Chondrocyte (in vitro differentiated cells): ENCODE measurements around the gene IGSF3. TPM values are rescaled to one million over a fixed set of nuclear protein-coding genes. Genes with fewer than 3 reads are reported as not detected.

Experiments used
- DNase-seq: peaks from one replicate; pipeline ENCODE4 v3.0.0; 2021; ENCODE audit warnings: mixed read lengths, low spot score
- H3K27ac Mint-ChIP-seq: one replicate; pipeline ENCODE4 v1.8.0; 2021; ENCODE audit warnings: mild to moderate bottlenecking, moderate library complexity, mixed read lengths; ENCODE audit not compliant: unreplicated experiment
- H3K27me3 Mint-ChIP-seq: 2 replicates; pipeline ENCODE4 v1.8.0; 2021; ENCODE audit warnings: low read depth, mixed read lengths
- H3K36me3 Mint-ChIP-seq: 2 replicates; pipeline ENCODE4 v1.8.0; 2021; ENCODE audit warnings: low read depth, mixed read lengths
- H3K4me1 Mint-ChIP-seq: 2 replicates; pipeline ENCODE4 v1.8.0; 2021; ENCODE audit warnings: low read depth, mild to moderate bottlenecking, mixed read lengths
- H3K4me3 Mint-ChIP-seq: one replicate; pipeline ENCODE4 v1.8.0; 2021; ENCODE audit warnings: mild to moderate bottlenecking, moderate library complexity, mixed read lengths; ENCODE audit not compliant: unreplicated experiment
- H3K9me3 Mint-ChIP-seq: 2 replicates; pipeline ENCODE4 v1.8.0; 2021; ENCODE audit warnings: low read depth, mixed read lengths
- CTCF ChIP-seq: fragments of 200-600 bp; sonication (generic); IDR thresholded peaks from 2 replicates; pipeline ENCODE4 v1.5.0; 2021; ENCODE audit warnings: antibody characterized with exemption, mild to moderate bottlenecking, moderate library complexity
- total RNA-seq: library from RNA; stranded (reverse); gene quantifications from 3 replicates; pipeline ENCODE4 v1.2.1, GENCODE V29; 2021

The IGSF3 gene
- total RNA-seq, 1 donor from 2014 or later, result 20.5 TPM

- Mint-ChIP-seq H3K27ac (peak within 1 kb of the TSS; percentile 90), H3K36me3 (no peaks in the 10 kb centered on the region), H3K4me1 (peaks cover 45% of the 10 kb centered on the region), H3K4me3 (peak within 1 kb of the TSS; percentile 86), H3K27me3 (no peaks in the 10 kb centered on the region), H3K9me3 (no peaks in the 10 kb centered on the region)
- peak; percentile 82 for TF ChIP-seq CTCF
- DNase-seq, result peak; percentile 94
These were observed 96.9 kb downstream of the IGSF3 start, which contains the start of gene CD58 for GRCh38 chr1:116570358-116571214. Gene CD58 (minus strand): TSS chr1:116571026. CDS start chr1:116570972, 54 bp downstream.

- Mint-ChIP-seq H3K36me3 (peaks cover 2% of the 10 kb centered on the region), H3K27ac (peak overlapping the region; percentile 89), H3K4me3 (peak overlapping the region; percentile 86), H3K9me3 (no peaks in the 10 kb centered on the region), H3K27me3 (no peaks in the 10 kb centered on the region), H3K4me1 (peaks cover 41% of the 10 kb centered on the region)
- TF ChIP-seq CTCF, result no peak
- DNase-seq, result no peak
These were observed 97.7 kb downstream of the IGSF3 start for GRCh38 chr1:116569776-116570357.

GRCh38 chr1:116569381-116569670 is 98.2 kb downstream of the IGSF3 start:
- Mint-ChIP-seq H3K27me3 (no peaks in the 10 kb centered on the region), H3K36me3 (peaks cover 4% of the 10 kb centered on the region), H3K27ac (no peak overlapping the region), H3K9me3 (peaks cover under 1% of the 10 kb centered on the region), H3K4me3 (peak overlapping the region; percentile 86), H3K4me1 (peaks cover 36% of the 10 kb centered on the region)
- DNase-seq, result no peak
- no peak for TF ChIP-seq CTCF

GRCh38 chr1:116568662-116569380 is 98.7 kb downstream of the IGSF3 start:
- Mint-ChIP-seq H3K9me3 (peaks cover 5% of the 10 kb centered on the region), H3K27me3 (no peaks in the 10 kb centered on the region), H3K4me3 (no peak overlapping the region), H3K4me1 (peaks cover 36% of the 10 kb centered on the region), H3K36me3 (peaks cover 7% of the 10 kb centered on the region), H3K27ac (no peak overlapping the region)
- no peak for DNase-seq
- no peak for TF ChIP-seq CTCF
